GM18907 (cell line): Measurements from ENCODE around the gene LRRC75A.

Experiments
- ATAC-seq: cut with Tn5 transposase; IDR thresholded peaks from one replicate; pipeline ENCODE4 v1.9.1; 2021; ENCODE audit warnings: mild to moderate bottlenecking, moderate library complexity; ENCODE audit not compliant: unreplicated experiment

Gene LRRC75A

DNA sequence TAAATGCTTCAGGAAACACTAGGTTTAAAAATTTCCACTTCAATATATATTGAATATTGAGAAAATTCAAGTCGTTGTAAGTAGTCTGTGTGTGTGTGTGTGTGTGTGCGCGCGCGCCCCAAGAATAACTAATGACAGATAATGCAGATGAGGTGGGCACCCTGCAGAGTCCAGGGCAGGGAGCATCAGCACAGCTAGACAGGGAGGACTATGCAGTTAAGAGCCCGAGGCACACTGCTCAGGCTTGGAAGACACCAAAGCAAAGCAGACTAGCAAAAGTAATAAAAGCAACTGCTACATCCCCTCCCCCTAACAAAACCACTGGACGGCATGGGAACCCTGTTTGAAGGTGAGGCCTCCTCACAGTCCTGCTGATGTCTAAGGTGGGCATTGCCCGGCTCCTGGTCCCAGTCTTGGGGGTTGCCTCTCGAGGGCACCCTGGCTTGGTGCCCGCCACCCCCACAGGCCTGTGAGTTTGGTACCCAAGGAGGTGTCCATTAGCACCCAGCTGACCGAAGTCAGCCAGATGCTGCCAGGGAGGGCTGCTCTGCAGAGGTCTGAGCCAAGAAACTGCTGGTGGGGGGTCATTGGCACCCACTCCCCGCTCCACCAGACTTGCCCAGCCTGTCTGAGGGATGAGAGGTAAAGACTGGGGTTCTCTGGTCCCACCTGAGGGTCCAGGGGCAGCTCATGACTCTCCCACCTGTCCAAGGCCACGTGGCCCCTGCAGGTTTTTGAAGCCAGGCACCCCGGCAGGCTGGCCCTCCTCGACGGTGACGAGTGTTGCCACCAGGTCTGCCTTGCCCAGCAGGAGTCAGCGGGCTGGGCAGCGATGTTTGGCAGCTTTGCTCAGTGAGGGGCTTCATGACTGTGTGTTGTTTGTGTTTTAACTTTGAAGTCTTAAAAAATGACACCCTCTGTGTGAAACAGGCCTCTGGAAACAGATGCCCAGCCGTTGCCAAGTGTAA, 18.7 kb downstream of the LRRC75A start:
- ATAC-seq: no peak

DNA sequence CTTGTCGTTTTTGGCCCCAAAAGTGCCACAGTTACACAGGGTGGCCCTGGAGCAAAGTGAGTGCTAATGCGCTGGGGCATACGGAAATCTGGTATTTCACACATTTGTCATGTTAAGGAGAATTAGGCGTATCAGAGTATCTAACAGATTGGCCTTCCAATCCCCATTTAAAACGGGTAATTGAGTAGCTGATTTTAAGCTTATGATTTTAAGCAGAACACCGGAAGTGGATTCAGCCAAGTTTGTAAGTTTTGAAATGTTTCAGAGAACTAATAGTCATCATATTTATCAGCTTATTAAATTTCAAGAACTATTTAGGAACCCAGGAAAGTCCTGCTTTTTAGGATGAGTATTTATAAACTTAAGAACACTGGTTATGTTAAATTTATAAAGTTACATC, 19.5 kb downstream of the LRRC75A start:
- ATAC-seq: no peak

DNA sequence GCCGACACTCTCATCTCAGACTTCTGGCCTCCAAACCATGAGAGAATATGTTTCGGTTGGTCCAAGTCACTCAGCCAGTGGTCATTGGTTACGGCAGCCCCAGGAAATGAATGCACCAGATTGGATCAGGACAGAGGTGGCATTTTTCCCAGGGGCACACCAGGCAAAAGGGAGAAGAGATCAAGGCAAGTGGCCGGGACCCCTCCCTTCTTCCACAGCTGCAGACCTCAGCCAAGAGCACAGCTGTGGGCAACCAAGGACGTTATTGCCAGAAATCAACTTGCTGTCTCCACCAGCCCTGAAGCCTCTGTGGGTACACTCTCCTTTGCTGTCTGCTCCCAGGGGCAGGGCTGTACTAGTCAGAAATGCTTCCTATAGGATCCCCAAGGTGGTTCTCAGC, 20.7 kb downstream of the LRRC75A start:
- no peak for ATAC-seq

DNA sequence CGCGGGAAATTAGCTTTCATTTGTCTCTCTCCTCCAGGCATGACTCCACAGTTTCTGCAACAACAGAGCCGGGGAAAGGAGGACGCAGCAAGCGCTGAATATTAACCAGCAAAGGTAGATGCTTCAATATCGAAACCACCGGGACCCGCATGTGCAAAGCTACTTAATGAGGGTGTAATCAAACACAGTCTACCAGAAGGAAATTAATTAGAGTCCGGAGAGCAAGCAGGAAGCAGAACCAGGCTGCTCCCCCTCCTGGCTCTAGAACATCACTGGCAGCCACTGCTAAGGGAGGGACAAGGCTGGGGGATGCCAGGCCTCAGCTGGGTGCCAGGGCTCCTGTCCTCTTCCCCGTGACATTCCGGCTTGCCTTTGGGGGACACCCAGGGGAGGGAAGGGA, 21.7 kb downstream of the LRRC75A start:
- no peak for ATAC-seq

DNA sequence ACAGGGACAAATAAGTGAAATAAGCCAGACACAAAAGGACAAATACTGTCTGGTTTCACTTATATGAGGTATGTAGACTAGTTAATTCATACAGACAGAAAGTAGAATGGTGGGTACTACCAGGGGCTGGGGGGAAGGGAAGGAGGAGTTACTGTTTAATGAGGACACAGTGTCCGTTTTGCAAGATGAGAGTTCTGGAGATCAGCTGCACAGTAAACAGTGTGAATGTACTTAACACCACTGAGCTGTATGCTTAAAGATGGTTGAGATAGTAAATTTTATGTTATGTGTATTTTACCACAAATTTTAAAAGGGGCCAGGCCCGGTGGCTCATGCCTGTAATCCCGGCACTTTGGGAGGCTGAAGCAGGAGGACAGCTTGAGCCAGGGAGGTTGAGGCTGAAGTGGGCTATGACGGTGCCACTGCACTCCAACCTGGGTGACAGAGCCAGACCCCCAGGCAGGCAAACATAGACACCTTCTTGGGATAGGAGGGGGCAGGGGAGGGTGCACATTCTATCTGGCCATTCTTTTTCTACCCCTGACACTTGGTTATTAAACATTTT, 23.5 kb downstream of the LRRC75A start:
- ATAC-seq: no peak

DNA sequence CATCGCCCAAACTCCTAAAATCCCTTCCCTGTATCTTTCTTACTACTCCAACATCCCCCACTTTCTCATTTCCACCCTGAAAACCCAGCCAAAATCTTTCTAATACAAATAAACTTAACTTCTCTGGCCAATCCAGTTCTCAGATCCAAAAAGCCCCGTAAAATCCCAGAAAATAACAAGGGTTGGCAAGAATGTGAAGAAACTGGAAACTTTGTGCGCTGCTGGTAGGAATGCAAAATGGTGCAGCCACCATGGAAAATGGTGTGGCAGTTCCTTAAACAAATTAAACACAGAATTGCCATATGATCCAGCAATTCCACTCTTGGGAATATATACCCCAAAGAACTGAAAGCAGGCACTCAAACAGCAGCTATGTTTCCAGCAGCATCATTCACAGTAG, 24.1 kb downstream of the LRRC75A start:
- no peak for ATAC-seq

DNA sequence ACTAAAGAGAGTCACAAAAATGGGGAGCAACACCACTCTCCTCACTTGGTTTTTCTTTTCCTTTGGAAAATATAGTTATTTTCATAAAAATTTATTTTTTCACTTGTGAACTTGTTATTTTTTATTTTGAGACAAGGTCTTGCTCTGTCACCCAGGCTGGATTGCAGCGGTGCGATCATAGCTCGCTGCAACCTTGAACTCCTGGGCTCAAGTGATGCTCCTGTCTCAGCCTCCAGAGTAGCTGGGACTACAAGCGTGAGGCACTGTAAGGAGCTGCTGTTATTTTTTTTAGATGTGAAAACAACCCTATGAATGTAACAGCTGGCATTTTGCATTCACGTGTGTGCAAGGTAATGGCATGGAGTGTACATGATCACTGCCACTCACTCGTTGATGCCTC, 24.9 kb downstream of the LRRC75A start:
- ATAC-seq: no peak

DNA sequence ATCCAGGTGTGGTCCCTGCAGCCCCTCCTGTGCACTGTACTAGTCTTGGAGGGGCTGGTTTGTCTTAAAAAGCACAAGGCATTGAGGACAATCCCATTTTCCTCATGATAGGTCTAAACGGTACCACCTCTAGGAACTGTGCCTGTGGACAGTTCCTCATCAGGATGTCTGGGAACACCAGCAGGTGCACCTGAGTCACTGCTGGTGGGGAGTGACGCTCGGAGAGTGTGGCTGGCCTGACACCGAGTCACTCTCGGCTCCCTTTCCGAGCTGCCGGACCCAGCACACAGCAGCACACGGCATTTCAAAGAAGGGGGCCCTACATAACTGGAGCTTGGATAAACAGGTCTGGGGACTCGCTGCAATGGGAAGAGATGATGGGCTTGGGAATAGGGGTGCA, 25.6 kb downstream of the LRRC75A start:
- ATAC-seq: no peak

DNA sequence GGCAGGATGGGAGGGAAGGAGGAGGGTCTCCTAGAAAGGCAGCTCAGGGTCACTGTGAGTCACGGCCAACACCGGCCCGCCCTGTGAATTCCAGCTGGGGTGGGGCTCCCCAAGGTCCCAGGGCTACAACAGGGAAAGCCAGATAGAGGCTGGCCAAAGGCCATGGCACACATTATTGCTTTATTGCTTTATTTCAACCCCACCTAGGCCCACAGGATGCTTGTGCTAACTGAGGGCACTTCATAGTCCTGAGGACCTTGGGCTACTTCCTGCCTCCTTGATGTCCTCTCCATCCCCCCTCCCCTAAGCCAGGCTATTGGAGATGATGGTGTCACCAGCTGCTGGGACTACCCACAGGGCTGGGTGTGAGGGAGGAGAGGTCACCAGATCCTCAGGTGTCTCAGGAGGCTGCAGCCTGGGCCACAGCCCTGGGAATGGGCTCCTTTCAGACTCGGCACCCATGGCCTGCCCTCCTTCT, 26.1 kb downstream of the LRRC75A start:
- ATAC-seq: no peak

DNA sequence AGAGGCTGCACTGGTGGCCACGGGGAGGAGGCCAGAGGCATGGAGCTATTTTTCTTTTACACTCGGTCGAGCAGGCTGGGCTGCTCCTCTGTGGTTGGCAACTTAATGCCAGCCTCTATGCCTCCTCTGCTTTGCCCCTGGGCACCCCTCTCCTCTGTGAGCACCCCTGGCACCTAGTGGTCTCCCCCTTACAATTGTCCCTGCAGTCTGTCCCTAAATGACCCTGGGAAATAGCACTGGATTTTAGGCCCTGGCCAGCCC, 27.0 kb downstream of the LRRC75A start:
- no peak for ATAC-seq

DNA sequence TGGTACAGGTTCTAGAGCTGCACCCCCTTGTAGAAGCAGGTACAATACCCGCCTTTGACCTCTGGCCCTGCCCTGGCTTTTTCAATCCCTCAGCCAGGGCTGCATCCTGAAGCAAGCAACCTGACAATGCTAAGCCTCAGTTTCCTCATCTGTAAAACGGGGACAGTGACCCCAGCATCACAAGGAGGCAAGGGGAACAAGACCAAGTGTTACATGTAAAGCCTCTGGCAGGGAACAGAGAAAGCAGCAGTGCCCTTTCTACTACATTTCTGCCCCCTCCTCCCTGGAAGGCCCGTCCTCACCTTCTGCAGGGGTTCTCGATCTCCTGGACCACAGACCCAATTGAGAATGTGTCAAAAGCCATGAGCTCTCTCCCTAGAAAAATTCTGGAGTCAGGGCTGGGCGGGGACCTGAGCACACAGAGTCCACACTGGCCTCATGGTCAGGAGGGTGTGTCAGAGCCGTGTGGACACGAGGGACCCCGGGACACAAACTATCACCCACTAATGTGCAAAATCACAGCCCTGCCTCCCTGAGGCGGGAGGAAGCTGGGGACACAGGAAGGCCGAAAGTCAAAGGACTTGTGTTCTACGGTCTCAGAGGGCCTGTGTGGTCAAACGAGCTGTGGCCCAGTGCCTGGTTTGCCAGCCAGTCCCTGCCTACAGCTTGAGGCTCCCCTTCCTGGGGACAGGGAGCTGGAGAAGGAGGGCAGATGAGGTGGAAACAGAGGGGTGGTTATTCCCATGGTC, 27.5 kb downstream of the LRRC75A start:
- no peak for ATAC-seq

DNA sequence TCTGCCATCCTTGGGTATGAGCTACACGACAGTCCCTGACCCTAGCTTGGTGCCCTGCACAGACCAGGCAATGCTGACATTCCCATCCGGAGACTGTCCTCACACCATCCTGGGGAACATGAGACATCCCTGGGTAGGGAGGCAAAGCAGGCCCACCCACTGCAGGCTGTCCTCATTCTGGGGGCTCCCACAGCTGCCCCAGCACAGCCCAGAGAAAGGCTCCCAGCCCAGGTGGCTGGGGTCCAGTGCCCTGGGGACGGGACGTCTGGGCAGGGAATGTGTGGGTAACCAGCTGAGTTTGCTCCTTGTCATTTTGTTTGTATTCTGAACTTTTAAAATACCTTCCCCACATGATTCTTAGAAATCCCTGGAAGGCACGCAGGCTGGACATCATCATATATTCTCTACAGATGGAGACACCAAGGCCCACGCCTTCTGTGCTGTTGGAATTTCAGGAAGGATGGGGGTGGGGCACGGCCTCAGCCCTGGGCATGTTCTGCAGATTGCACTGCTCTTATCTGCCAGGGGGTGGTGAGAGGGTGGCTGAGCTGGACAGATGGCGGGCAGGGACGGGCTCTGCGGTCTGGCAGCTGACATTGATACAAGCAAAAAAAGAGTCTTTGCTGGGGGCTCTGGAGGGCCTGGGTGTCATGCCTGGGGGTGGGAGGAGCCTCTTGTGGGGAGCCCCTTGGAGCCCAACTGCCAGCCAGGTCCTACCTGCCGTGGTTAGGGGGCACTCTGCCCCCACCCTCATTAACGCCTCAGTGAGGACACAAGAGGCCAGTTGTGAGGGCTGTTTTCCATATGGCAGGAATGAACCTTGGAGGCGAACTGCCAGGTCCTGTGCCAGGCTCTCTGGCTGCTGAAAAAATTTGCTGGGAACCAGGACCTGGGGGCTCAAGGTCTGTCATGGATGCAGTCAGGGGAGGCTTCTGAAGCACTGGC, 28.4 kb downstream of the LRRC75A start:
- no peak for ATAC-seq

DNA sequence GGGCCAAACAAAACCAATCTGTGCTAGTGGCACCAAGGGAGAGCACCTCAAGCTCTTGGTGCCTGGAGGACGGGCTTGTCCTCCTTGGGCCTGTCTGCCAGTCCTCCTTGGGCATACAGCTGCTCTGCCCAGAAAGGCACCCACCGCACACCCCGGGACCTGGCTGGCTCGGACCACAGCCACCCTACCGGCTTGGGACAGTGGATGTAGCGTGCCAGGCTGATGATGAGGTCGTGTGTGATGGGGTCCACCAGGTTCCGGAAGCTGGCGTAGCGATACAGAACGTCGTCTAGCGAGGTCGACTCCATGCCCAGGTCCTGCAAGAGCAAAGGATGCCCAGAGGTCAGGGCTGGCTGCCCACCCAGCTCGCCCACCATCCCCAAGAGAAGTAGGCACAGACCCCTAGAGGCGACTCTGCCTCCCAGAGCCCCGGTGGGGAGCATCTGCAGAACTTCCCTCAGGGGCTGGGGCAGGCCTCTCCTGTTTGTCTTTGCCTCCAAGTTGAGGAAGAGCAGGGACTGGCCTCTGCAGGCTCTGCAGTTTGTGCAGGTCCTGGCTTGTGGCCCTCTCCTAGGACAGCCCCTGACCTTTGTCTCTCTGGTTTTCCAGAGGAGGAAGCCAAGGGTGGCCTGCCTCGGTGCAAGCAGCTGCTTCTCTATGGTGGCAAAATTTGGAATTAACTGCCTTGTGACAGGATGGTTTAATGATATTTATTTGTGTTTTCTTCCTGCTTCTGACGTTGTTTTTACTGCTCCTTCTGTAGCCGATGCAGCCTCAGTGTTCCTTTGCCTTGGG, 29.7 kb downstream of the LRRC75A start:
- ATAC-seq: no peak

DNA sequence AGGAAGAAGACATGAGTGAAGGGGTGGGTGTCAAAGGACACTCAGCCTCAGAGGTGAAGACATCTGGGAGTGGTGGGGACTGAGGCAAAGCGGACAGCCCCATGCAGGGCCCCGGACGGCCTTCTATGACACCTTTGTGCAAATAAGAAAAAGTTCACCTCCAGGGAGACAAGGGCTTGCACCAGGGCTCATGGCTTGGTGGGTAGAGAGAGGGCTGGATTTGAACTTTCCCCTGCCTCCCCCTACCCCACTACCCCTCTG, 30.5 kb downstream of the LRRC75A start:
- no peak for ATAC-seq

DNA sequence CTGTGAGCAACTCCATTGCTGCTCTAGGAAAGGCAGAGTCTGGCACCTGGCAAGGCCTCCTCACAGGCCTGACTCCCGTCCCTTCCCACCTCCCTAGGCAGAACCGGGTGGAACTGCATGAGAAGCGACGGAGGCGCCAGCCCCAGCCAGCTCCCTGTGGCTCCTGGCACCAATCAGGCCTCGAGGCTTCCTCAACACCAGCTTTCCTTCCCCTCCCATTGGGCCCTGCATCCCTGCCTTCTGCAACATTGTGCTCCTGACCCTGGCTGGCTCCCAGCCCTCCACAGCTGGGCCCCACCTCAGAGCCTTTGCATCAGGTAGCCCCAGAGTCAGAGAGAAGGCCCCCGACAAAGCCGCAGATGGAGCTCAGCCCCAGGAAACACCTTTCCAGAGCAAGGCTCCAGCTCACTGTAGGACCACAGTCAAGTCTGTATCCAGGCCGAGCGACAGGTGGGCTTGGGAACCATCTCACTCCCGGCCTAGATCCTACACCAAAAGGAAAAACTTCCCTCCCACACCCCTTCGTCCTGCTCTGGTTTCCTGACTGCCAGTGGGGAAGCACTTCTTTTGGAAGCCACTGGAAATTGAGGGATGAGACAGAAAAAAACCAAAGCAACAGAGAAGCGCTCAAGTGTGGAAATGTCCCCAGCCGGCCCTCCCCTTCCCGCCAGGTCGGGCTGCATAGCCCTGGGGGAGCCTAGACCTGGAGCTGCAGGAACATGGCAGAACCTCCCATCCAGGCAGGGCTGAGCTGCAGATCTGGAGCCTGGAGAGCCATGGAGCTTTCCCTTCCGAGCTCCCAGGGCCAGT, 31.0 kb downstream of the LRRC75A start:
- ATAC-seq: no peak

DNA sequence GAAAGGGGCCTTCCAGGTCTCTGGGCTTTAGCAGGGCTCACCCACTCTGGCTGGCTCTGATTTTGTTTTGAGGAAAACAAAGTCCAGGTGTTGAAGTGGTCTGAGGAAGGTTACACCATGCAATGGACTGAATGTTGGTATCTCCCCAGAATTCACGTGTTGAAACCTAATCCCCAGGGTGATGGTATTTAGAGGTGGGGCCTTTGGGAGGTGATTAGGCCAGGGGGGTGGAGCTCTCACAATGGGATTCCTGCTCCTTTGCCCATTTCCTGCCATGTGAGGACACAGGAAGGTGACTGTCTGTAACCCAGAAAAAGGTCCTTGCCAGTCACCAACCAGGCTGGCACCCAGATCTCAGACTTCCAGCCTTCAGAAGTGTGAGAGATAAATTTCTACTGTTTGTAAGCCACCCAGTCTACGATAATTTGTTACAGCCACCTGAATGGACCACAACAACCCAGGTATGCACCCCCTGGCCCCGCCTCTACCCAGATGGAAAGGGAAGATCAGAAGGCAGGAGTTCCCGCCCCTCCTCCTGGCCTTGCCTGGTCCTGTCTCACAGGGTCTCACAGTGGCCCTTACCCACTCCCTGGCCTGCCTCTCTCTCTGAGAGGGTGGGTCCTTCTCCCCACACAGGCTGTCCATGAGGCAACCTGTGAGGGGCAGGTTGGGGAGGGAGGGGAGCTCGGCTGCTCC, 32.0 kb downstream of the LRRC75A start:
- ATAC-seq: no peak

DNA sequence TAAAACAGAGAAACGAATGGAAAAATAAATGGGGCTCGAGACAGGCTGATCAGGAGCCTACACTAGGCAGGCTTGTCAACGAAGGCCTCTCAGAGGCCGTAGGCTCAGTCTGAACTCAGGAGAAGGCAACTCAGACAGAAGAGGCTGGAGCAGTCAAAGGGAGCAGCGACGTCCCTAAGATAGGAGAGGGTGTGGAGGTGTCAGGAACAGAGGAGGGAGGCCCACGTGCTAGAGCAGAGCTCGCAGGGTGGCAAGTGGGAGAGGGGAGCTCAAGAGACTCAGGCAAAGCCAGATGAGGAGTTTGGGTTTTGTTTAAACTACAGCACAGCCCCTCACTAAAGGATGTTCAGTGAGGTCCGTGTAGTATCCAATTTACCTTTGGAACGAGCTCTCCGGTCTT, 32.7 kb downstream of the LRRC75A start:
- ATAC-seq: no peak

DNA sequence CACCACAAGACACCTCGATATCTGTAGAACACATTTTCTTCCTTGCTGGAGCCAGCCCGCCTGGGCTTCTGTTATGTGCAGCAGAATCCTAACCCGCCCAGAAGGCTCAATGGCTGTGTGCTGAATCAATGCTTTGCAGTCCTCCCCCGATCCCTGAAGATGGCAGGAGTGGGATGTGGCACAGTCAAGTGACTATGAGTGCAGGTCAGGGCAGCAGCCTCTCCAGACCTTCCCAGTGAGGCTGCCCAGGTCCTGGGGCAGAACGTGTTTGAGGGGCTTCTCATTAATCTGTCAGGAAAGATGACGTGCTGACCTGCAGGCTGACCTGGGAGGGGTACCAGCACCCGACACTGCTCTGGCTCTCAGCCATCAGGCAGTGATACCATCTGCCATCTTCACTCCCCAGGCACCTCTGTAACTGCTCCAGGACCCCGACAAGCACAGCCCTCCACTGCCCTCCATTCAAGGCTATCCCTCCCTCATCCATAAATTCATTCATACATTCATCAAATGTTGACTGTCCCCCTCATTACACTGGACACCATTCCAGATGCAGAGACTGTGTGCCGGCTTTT, 35.2 kb downstream of the LRRC75A start:
- ATAC-seq: no peak
